ENCODE results near the gene ASGR1. TPM values are rescaled to one million over a fixed set of nuclear protein-coding genes. Genes with fewer than 3 reads are reported as not detected.
"Not testable (repeated sequence)": the region's sequence is repeated elsewhere in the genome, so short reads cannot be mapped to it uniquely, and the experiment has no call there.

The ASGR1 gene
- total RNA-seq, 1 donor from 2014 or later, result 0.91 TPM

DNA sequence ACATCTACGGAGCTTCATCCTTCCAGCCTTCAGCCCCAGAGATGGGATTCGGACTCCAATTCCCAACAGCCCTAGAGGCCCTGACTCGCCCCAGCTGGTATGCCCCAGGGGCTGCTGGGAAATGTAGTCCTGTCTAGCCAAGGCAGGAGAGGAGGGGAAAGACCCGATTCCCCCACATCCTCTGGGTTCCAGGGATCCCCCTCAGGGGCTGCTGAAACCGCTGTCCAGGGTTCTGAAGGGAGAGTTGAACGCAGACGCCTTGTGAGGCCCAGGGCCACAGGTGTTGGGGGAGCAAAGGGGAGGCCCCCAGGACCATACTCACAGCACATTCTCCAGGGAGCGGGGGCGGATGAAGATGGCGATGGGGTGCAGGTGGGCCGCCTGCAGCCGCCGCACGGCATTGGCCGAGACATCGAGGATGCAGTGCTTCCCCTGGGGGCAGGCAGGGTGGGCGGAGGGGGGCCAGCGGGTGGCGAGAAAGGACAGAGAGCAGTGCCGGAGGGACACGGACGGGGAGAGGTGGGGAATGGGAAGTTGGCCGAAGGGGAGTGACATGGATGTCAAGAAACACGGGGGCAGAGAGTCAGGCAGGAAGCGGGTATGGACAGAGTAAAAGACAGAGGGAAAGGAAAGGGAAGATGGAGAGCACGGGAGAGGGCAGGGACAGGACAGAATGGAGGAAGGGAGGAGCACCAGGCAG lies 12.6 kb upstream of the ASGR1 start:
- intact Hi-C loops (cut with micrococcal nuclease), result no loop called here

DNA sequence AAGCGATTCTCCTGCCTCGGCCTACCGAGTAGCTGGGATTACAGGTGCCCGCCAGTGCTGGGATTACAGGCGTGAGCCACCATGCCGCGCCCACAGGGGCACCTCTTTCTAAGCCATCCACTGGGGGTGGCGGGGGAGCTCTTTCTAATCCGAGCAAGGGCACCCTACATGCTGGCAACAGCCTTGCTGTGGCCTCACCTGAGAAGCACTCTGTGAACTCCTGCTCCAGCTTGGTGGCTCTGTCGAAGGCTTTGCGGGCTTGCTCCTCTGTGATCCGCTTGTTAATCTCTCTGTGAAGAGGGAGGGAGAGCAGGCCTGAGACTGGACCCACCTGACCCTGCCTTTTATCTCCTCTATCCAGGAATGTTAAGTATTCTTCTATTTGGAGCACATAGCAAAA lies 11.9 kb upstream of the ASGR1 start:
- intact Hi-C loops (cut with micrococcal nuclease), result no loop called here

DNA sequence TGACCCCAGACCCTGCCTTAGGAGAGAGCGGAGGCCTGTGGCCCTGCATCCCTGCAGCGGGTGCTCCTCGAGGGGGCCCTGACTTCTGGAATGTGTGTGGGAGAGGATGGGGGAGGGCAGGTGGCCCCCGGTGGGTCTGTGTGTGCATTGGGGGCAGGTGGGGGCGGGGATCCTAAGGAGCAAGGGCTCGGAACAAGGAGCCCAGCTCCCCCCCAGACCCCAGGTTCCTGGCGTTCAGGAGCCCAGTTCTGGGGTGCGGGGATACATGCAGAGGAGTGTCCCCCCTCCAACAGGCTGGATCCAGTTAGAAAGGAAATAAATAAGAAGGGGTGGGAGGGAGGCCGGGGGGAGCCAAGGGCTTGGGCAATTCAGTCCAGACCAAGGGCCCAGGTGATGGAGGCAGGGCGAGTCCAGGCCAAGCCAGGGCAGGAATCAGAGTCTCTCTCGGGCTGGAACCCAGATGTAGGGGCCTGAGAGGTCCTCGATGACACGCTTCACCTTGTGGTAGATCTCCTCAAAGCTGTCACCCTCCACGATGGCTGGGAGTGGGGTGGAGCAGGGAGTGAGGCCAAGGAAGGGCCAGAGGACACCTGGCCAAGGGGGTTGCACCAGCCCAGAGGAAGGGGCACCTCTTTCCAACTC lies 11.2 kb upstream of the ASGR1 start:
- intact Hi-C loops (cut with micrococcal nuclease), result no loop called here

DNA sequence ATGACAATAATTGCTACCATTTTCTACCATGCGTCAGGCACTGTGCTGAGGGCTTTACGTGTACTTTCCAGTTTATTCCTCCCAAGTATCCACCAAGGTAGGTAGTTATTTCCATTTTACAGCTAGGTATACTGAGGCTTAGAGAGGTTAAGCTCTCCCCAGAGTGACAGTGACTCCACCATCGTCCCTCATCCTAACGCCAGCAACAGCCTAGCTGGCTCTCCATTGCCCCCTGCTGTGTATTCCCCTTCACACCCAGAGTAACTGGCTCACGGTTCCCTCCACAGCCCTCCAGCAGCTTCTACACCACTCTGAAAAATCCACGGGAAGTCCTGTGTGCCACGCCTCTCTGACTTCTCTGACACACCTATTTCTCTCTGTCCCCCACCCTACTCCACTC lies 7.1 kb upstream of the ASGR1 start:
- intact Hi-C loops (cut with micrococcal nuclease), result no loop called here

DNA sequence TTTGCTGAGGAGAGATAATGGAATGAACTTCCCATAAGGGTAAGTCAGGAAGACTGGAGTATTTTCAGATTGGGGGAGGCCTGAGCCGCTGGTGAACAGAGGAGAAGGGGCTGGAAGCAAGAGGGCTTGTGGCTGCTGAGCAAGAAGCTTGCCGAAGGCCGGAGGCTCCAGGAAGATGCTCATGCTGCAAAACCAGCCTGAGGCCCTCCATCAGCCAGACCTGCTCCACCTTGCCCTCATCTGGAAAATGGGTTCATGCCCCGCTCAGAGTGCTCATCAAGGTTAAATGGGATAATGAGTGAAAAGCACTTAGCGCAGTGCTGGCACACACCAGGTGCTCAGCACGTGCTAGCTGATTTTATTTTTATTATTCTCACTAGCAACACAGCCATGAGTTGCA lies 5.5 kb upstream of the ASGR1 start:
- intact Hi-C loops (cut with micrococcal nuclease), result no loop called here

DNA sequence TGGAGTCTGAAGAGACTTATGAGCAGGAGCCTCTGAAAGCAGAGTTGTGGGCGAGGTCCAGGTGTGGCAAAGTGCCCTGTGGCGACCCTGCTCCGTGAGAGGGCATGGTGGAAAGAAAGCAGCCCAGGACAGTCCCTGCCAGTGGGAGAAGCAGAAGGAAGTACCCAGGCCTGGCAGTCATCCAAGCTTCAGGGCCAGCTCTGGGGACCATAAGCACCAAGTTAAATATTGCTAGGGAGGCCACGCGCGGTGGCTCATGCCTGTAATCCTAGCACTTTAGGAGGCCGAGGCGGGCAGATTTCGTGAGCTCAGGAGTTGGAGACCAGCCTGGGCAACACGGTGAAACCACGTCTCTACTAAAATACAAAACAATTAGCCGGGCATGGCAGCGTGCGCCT lies 4.9 kb upstream of the ASGR1 start:
- intact Hi-C loops (cut with micrococcal nuclease), result no loop called here

DNA sequence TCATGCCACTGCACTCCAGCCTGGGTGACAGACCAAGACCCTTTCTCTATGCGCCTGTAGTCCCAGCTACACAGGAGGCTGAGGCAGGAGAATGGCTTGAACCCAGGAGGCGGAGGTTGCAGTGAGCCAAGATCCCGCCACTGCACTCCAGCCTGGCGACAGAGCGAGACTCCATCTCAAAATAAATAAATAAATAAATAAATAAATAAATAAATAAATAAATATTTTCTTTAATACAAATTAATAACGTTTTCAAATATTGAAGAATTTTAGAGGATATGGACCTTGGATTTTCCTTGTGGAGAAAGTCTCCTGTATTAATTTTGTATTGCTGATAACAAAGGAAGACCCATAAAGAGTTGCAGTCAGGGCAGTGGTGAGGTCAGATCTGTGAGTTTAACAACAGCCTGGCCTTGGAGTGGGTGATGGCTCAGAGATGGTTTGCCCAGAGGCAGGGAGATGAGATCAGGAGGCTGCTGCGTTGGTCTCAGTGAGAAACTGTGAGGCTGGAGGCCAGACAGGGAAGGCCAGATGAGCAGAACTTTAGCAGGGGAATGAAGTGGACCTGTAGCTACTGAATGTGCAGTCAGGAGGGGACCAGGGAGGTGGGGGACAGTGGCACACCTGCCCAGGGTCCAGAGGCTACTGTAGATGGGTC lies 4.4 kb upstream of the ASGR1 start:
- intact Hi-C loops (cut with micrococcal nuclease), result no loop called here

DNA sequence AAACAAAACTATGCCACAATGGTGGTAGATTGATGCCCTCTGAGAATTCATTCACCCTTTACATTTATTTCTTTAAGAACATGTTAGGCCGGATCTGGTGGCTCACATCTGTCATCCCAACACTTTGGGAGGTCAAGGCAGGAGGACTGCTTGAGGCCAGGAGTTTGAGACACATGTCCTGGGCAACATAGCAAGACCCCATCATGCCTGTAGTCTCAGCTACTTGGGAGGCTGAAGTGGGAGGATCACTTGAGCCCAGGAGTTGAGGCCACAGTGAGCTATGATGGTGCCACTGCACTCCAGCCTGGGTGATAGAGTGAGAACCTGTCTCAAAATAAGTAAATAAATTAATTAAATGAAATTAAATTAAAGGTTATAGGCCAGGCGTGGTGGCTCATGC lies 2.9 kb upstream of the ASGR1 start:
- intact Hi-C loops (cut with micrococcal nuclease), result not testable (repeated sequence)

DNA sequence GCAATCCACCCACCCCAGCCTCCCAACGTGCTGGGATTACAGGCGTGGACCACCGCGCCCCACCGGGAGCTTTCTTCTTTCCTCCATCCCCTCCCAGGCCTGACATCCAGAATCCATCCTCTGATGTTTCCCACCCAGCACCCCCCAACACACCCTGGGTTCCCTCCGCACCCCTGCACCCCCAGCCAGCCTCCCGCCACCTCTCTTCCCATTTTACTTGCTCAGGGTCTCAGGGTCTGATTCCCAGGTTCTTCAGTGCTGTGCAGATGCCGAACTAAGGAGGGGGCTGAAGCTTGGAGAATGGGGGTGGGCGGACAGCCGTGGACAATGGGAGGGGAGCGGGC lies 225 bp downstream of the ASGR1 start:
- intact Hi-C loops (cut with micrococcal nuclease), result no loop called here

DNA sequence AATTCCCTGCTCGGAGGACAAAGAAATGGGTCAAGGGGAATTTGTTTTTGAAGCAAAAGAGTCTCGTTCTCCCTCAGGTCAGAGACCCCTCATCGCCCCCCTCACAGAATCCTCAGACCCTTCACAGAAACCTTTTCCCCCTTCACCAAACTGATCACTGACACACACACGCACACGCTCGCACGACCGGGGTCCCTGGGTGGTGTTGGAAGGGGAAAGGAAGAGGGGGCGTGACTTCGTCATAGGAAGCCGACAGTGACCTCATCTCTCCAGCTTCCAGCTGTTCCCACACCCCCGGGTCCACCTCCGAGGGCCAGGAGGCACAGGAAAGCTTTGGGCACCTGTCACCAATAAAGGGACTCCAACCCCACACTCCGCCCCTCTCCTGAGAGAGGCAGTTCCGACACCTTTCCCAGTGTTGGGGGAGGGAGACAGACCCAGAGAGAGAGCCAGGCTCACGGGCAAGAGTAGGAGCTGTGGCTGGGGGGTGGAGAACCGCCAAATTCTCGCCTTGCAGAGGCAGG lies 1.2 kb downstream of the ASGR1 start:
- intact Hi-C loops (cut with micrococcal nuclease), result loop anchor here (2.0 kb wide), 1 partner anchor 131 kb away; no protein-coding TSS in a partner anchor

DNA sequence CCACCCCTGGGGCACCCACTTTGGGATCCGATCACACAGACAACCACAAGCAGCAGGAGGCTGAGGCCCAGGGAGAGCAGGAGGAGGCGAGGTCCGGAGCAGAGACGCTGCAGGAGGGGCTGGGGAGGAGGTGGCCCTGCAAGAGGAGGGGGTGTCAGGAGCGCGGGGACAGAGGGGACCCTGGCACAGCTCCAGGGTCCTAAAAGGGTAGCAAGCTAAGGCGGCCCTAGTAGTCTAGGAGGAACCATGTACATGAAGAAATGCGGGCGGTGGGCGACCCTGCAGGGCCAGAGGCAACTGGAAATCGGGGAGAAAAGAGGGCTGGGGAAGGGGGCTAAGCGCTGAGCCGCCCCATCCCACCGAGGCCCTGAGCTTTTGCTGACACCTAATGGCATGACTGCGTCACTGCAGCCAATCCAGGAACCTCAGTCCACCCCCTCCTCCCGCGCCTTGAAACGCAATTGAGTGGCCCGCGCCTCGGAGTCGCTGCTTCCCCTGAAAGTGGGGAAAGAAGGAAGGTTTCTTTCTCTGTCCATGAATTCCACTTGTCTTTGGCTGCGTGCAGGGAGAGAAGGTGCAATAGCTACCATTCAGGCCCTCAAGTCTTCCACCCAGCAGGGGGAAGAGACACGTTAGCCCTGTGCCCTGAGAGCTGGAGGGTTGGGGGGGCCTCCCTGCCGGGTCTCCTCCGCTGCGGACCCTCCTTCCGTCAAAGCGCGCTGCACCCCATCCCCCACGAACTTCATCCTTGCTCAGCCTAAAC lies 1.8 kb downstream of the ASGR1 start:
- intact Hi-C loops (cut with micrococcal nuclease), result loop anchor here (2.0 kb wide), 1 partner anchor 131 kb away; no protein-coding TSS in a partner anchor

DNA sequence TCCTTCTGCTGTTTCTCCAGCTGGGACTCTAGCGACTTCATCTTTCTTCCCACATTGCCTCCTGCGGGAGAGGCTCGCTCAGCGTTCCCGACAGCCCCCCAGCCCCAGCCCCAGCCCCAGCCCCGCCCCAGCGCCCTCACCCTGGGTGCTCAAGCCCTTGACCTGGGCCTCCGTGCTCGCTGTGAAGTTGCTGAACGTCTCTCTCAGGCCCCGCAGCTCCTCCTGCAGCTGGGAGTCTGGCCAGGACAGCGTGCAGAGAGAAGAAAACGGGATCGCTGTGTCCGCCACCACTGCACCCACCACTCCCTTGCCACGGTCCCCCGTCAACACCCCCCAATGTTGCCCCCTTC lies 2.4 kb downstream of the ASGR1 start:
- intact Hi-C loops (cut with micrococcal nuclease), result loop anchor here (2.0 kb wide), 1 partner anchor 130 kb away; no protein-coding TSS in a partner anchor

DNA sequence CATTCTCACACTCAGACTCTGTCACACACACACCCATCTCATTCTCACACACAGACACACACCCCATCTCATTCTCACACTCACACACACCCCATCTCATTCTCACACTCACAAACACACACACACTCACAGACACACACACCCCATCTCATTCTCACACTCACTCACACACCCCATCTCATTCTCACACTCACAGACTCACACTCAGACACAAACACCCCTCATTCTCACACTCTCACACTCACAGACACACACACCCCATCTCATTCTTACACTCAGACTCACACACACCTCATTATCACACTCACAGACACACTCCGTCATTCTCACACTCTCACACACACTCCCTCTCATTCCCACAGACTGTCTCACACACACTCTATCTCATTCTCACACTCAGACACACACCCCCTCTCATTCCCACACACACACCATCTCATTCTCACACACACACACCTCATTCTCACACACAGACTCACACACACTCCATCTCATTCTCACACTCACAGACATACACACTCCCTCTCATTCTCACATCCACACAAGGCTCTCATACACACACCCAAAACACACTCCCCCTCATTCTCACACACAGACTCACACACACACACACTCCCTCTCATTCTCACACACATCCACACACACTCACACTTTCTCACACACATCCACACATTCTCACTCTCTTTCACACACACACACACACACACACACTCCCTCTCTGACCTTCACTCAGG lies 2.9 kb downstream of the ASGR1 start:
- intact Hi-C loops (cut with micrococcal nuclease), result loop anchor here (2.0 kb wide), 1 partner anchor 129 kb away; no protein-coding TSS in a partner anchor

DNA sequence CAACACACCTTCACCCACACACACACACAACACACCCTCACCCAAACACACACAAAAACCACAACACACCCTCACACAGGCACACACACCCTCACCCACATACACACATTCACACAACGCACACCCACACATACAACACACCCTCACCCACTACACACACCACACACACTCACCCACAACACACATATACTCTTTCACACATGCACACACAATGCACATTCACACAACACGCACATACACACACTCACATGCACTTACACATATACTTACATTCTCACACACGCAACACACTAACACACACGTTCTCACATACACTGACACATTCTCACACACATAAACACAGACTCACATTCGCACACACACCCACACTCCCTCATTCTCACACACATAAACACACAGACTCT lies 3.8 kb downstream of the ASGR1 start:
- intact Hi-C loops (cut with micrococcal nuclease), result no loop called here

DNA sequence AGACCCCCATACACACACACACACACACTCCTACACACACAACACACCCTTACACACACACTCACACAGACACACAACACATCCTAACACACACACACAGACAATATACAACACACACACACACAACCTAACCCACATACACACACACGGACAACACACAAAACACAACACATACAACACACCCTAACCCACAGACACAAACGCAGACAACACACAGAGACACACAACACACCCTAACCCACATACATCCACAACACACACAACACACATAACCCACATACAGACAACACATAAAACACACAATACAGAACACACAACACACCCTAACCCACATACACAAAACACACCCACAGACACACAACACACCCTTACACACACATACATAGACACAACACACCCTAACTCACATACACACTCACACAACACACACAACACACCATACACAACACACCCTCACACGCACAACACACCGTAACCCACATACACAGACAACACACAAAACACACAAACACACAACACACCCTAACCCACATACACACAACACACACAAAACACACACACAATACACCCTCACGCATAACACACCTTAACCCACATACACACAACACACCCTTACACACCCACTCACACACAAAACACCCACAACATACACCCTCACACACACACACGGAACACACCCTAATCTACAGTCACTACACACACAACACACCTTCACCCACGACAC lies 4.4 kb downstream of the ASGR1 start:
- intact Hi-C loops (cut with micrococcal nuclease), result no loop called here

DNA sequence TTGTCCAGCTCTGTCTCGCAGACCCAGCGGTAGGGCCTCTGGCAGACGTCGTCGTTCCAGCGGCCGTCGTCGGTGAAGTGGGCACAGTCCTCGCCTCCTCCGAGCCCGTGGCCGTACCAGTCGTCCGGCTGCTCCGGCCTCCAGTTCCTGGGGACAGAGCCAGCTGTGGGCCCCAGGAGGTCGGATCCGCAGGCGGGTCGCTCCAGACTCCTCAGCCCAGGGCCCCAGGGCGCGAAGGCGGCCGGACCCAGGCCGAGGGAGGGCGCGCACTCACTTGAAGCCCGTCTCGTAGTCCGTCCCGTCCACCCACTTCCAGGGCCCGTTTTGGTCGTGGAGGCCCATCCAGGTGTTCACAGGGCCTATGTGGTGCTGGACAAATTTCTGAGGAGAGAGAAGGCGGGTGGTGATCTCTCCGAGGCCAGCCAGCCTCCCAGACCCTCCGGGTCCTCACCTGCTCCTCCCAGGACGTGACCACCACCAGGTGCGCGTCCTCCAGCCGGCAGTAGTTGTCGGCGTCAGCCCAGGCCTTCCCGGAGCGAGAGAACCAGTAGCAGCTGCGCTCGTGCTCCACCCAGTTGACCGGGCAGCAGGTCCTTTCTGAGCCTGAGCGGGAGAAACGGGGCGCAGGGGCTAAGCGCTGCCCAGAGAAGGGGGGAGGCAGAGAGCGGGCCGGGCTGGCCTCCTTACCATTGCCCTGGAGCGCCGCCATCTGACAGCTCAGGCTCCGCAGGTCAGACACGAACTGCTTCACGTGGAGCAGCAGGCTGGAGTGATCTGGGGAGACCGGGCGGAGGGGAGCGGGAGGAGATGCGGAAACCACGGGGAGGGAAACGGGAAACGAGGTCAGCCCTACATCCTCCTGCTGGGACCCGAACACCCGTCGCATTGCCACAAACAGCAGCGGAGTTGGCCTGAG lies 5.2 kb downstream of the ASGR1 start:
- intact Hi-C loops (cut with micrococcal nuclease), result no loop called here

DNA sequence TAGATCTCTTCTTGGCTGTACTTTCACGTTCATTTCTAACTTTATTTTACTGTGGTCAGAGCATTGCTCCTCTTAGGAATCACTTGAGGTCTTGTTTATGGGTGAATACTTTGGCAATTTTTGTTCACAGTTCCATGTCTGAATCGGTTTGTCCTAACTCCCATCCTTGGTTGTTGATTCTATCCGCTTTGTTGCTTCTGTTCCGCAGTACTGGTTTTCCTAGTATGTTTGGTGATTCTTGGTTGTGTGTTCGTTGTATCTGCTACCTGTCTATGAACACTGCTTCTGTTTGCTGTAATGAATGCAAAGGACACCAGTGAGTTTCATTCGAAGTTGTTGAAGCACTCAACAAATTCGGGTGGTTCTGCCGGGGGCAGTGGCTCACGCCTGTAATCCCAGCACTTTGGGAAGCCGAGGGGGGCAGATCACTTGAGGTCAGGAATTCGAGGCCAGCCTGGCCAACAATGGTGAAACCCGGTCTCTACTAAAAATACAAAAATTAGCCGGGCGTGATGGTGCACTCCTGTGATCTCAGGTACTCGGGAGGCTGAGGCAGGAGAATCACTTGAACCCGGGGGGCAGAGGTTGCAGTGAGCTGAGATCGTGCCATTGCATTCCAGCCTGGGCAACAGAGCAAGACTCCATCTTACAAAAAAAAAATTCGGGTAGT lies 6.5 kb downstream of the ASGR1 start:
- intact Hi-C loops (cut with micrococcal nuclease), result not testable (repeated sequence)

DNA sequence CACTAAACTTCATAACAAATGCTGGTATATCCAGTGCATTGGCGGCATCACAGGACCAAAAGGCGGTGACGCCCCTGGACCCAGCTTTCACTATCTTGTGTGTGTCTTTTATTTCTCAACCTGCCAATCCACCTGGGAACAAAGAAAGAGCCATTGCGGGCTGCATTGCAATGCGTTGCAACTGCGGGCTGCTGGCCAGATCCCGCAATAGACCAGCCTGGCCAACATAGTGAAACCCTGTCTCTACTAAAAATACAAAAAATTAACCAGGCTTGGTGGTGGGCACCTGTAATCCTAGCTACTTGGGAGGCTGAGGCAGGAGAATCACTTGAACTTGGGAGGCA lies 9.6 kb downstream of the ASGR1 start:
- intact Hi-C loops (cut with micrococcal nuclease), result not testable (repeated sequence)
